ENCODE results near the gene SOX30. TPM values are rescaled to one million over a fixed set of nuclear protein-coding genes. Genes with fewer than 3 reads are reported as not detected.
A peak's percentile ranks its signal among the peaks of the same experiment; 100 is the strongest.

Gene SOX30
- total RNA-seq, 3 donors from 2014 or later (not counting 1 experiment from before 2014, with no cell fraction given), result 0.09 TPM; not detected in 2

GRCh38 chr5:157594675-157595459, 57.4 kb downstream of the SOX30 start:
- no peak overlapping the region for H3K4me3 Mint-ChIP-seq
- H3K4me1 ChIP-seq (ENCODE audit: control insufficient read depth, insufficient read depth, low read length), result peaks cover 14% of the 10 kb centered on the region
- H3K27ac Mint-ChIP-seq, result no peak overlapping the region
- TF ChIP-seq, protein P1, sequence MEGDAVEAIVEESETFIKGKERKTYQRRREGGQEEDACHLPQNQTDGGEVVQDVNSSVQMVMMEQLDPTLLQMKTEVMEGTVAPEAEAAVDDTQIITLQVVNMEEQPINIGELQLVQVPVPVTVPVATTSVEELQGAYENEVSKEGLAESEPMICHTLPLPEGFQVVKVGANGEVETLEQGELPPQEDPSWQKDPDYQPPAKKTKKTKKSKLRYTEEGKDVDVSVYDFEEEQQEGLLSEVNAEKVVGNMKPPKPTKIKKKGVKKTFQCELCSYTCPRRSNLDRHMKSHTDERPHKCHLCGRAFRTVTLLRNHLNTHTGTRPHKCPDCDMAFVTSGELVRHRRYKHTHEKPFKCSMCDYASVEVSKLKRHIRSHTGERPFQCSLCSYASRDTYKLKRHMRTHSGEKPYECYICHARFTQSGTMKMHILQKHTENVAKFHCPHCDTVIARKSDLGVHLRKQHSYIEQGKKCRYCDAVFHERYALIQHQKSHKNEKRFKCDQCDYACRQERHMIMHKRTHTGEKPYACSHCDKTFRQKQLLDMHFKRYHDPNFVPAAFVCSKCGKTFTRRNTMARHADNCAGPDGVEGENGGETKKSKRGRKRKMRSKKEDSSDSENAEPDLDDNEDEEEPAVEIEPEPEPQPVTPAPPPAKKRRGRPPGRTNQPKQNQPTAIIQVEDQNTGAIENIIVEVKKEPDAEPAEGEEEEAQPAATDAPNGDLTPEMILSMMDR (IDR thresholded peaks at IDR 0.05), result no peak
- H3K9me3 ChIP-seq (ENCODE audit: control insufficient read depth, insufficient read depth, low read length), result no peaks in the 10 kb centered on the region
- H3K27ac ChIP-seq (ENCODE audit: low read length), result no peak overlapping the region
- DNase-seq, result no peak
- H3K4me1 Mint-ChIP-seq, result peaks cover 38% of the 10 kb centered on the region in 2 donors
- 60% methylated on average over 2 of the region's 2 CpGs for WGBS (ENCODE audit: insufficient coverage)
- peaks cover 10 to 18% of the 10 kb centered on the region in 2 donors for H3K27me3 Mint-ChIP-seq (ENCODE audit: low read depth in 2 of 2)
- H3K4me3 ChIP-seq (ENCODE audit: low read length), result no peak overlapping the region
- no peaks in the 10 kb centered on the region for H3K36me3 ChIP-seq (ENCODE audit: control insufficient read depth, insufficient read depth, low read length)
- no peak for ATAC-seq
- H3K27me3 ChIP-seq (ENCODE audit: control insufficient read depth, insufficient read depth, low read length), result no peaks in the 10 kb centered on the region
- no peaks in the 10 kb centered on the region for H3K36me3 Mint-ChIP-seq
- no peaks in the 10 kb centered on the region for H3K9me3 Mint-ChIP-seq
- intact Hi-C loops (cut with micrococcal nuclease), result no loop called here

GRCh38 chr5:157594257-157594656, 58.0 kb downstream of the SOX30 start:
- TF ChIP-seq, protein P1 (IDR thresholded peaks at IDR 0.05), result no peak
- Histone ChIP-seq H3K27ac (ENCODE audit: low read length) (no peak overlapping the region), H3K36me3 (ENCODE audit: control insufficient read depth, insufficient read depth, low read length) (no peaks in the 10 kb centered on the region), H3K4me1 (ENCODE audit: control insufficient read depth, insufficient read depth, low read length) (peaks cover 14% of the 10 kb centered on the region), H3K27me3 (ENCODE audit: control insufficient read depth, insufficient read depth, low read length) (no peaks in the 10 kb centered on the region), H3K9me3 (ENCODE audit: control insufficient read depth, insufficient read depth, low read length) (no peaks in the 10 kb centered on the region), H3K4me3 (ENCODE audit: low read length) (no peak overlapping the region)
- no peak for ATAC-seq
- H3K27me3 Mint-ChIP-seq (ENCODE audit: low read depth in 2 of 2), result peaks cover 10 to 21% of the 10 kb centered on the region in 2 donors
- intact Hi-C loops (cut with micrococcal nuclease), result no loop called here
- H3K36me3 Mint-ChIP-seq, result no peaks in the 10 kb centered on the region
- H3K9me3 Mint-ChIP-seq, result no peaks in the 10 kb centered on the region
- H3K4me1 Mint-ChIP-seq, result peaks cover 38% of the 10 kb centered on the region in 2 donors
- DNase-seq, result no peak
- H3K27ac Mint-ChIP-seq, result no peak overlapping the region
- H3K4me3 Mint-ChIP-seq, result no peak overlapping the region

GRCh38 chr5:157593052-157593757, 59.0 kb downstream of the SOX30 start:
- Mint-ChIP-seq H3K27me3 (ENCODE audit: low read depth in 2 of 2) (peaks cover 10 to 21% of the 10 kb centered on the region in 2 donors), H3K27ac (no peak overlapping the region), H3K36me3 (no peaks in the 10 kb centered on the region), H3K4me1 (peaks cover 31 to 33% of the 10 kb centered on the region in 2 donors), H3K9me3 (no peaks in the 10 kb centered on the region), H3K4me3 (no peak overlapping the region)
- DNase-seq, result no peak
- intact Hi-C loops (cut with micrococcal nuclease), result no loop called here
- Histone ChIP-seq H3K9me3 (ENCODE audit: control insufficient read depth, insufficient read depth, low read length) (no peaks in the 10 kb centered on the region), H3K27me3 (ENCODE audit: control insufficient read depth, insufficient read depth, low read length) (no peaks in the 10 kb centered on the region), H3K4me3 (ENCODE audit: low read length) (no peak overlapping the region), H3K36me3 (ENCODE audit: control insufficient read depth, insufficient read depth, low read length) (no peaks in the 10 kb centered on the region), H3K4me1 (ENCODE audit: control insufficient read depth, insufficient read depth, low read length) (peaks cover 14% of the 10 kb centered on the region), H3K27ac (ENCODE audit: low read length) (peak overlapping the region; percentile 82)
- WGBS (ENCODE audit: insufficient coverage), result 84% methylated on average over 6 of the region's 6 CpGs
- TF ChIP-seq, protein P1 (IDR thresholded peaks at IDR 0.05), result no peak
- ATAC-seq, result no peak
